GM12878 (cell line): Measurements from ENCODE around the gene TMEM256. TPM values are rescaled to one million over a fixed set of nuclear protein-coding genes. Genes with fewer than 3 reads are reported as not detected.

ENCODE experiments used
- EP300 ChIP-seq, 2 experiments: fragments of 150-350 bp in 1 of 2; IDR thresholded peaks; 2 replicates each; pipeline ENCODE4 v1.6.1; 2011 to 2012; ENCODE audit warnings: low read depth in 2 of 2, low read length in 2 of 2, borderline replicate concordance in 1 of 2, improper control_type of control experiment in 1 of 2, inconsistent platforms in 1 of 2; ENCODE audit not compliant: control insufficient read depth in 1 of 2
- IKZF1 ChIP-seq: fragments of 450-650 bp; conservative IDR thresholded peaks from 2 replicates; pipeline ENCODE4 v1.6.1; 2017; ENCODE audit warnings: antibody characterized with exemption, mild to moderate bottlenecking
- KDM1A ChIP-seq: fragments of 200-600 bp; sonication (generic); IDR thresholded peaks from 2 replicates; pipeline ENCODE4 v1.6.1; 2016; ENCODE audit warnings: borderline replicate concordance
- MEF2B ChIP-seq: fragments of 450-650 bp; IDR thresholded peaks from 2 replicates; pipeline ENCODE4 v1.6.1; 2018; ENCODE audit warnings: mild to moderate bottlenecking, moderate library complexity; ENCODE audit not compliant: partially characterized antibody, poor library complexity, severe bottlenecking
- NFIC ChIP-seq: IDR thresholded peaks from 2 replicates; pipeline ENCODE4 v1.6.1; 2012; ENCODE audit warnings: low read depth, mild to moderate bottlenecking, inconsistent platforms, low read length, moderate library complexity
- NFYA ChIP-seq: IDR thresholded peaks from 2 replicates; pipeline ENCODE4 v1.6.1; 2011; ENCODE audit warnings: low read depth, mild to moderate bottlenecking, low read length, improper control_type of control experiment, borderline replicate concordance
- PAX5 ChIP-seq: IDR thresholded peaks from 2 replicates; pipeline ENCODE4 v1.6.1; 2011; ENCODE audit warnings: low read depth, low read length, borderline replicate concordance
- RBBP5 ChIP-seq: fragments of 200-600 bp; sonication (generic); conservative IDR thresholded peaks from 2 replicates; pipeline ENCODE4 v1.6.1; 2016
- SMC3 ChIP-seq: IDR thresholded peaks from 2 replicates; pipeline ENCODE4 v1.6.1; 2011; ENCODE audit warnings: low read length, improper control_type of control experiment, borderline replicate concordance
- SP1 ChIP-seq: IDR thresholded peaks from one replicate; pipeline ENCODE4 v1.6.1; 2011; ENCODE audit warnings: low read depth, low read length
- STAT1 ChIP-seq: fragments of 450-650 bp; conservative IDR thresholded peaks from 2 replicates; pipeline ENCODE4 v1.6.1; 2014; ENCODE audit warnings: antibody characterized with exemption, mild to moderate bottlenecking
- SUPT20H ChIP-seq: IDR thresholded peaks from 2 replicates; pipeline ENCODE4 v1.6.1; 2011; ENCODE audit warnings: low read depth, mild to moderate bottlenecking, low read length, moderate library complexity, borderline replicate concordance; ENCODE audit not compliant: control insufficient read depth
- TCF3 ChIP-seq: IDR thresholded peaks from 2 replicates; pipeline ENCODE4 v1.6.1; 2012; ENCODE audit warnings: low read depth, mild to moderate bottlenecking, low read length, borderline replicate concordance; ENCODE audit not compliant: insufficient read depth
- WRNIP1 ChIP-seq: IDR thresholded peaks from 2 replicates; pipeline ENCODE4 v1.6.1; 2011; ENCODE audit warnings: low read depth, low read length, improper control_type of control experiment, borderline replicate concordance
- ZSCAN29 ChIP-seq: fragments of 450-650 bp; IDR thresholded peaks from 2 replicates; pipeline ENCODE4 v1.6.1; 2017; ENCODE audit warnings: mild to moderate bottlenecking, moderate library complexity
- polyA plus RNA-seq, 11 experiments: library from polyadenylated mRNA; depleted of rRNA in 4 of 11; unstranded in 6 of 11; stranded (reverse) in 5 of 11; fragments of >200 nt; fragmentation: Nextera tagmentation in 4 of 11; fragmentation: Illumina TruSeq in 1 of 11; extraction: Ambion mirVana in 4 of 11; extraction: Trizol in 1 of 11; gene quantifications; 1 replicate in 1 of 11; 2 replicates in 10 of 11; pipeline versions ENCODE4 v1.2.1 to v1.2.3, GENCODE V29; 2011 to 2016; ENCODE audit warnings: inconsistent platforms in 2 of 11, missing spikeins in 2 of 11, low read depth in 1 of 11
- total RNA-seq, 4 experiments: library from RNA; depleted of rRNA in 3 of 4; stranded (reverse); fragments of >200 nt in 3 of 4; fragmentation: Illumina TruSeq in 1 of 4; extraction: Trizol in 1 of 4; gene quantifications; 2 replicates each; pipeline versions ENCODE4 v1.2.1 to v1.2.3, GENCODE V29; 2013 to 2021
- TF ChIP-seq, protein P1 (sequence below): fragments of 450-650 bp; IDR thresholded peaks from 2 replicates; pipeline ENCODE4 v1.6.1; 2017; ENCODE audit warnings: antibody characterized with exemption, mild to moderate bottlenecking, moderate library complexity
- TF ChIP-seq, protein P2 (sequence below): fragments of 450-650 bp; IDR thresholded peaks from 2 replicates; pipeline ENCODE4 v1.6.1; 2016; ENCODE audit warnings: mild to moderate bottlenecking, moderate library complexity, borderline replicate concordance
- TF ChIP-seq, protein P3 (sequence below): fragments of 450-650 bp; IDR thresholded peaks from 2 replicates; pipeline ENCODE4 v1.6.1; 2016; ENCODE audit warnings: mild to moderate bottlenecking
- TF ChIP-seq, protein P4 (sequence below): IDR thresholded peaks from 2 replicates; pipeline ENCODE4 v1.6.1; 2012; ENCODE audit warnings: mild to moderate bottlenecking, low read depth, low read length

The TMEM256 gene
- total and polyA plus RNA-seq, 10 of the 15 experiments (the other 5 are each of a cell fraction or from before 2014, with no cell fraction given), result 57.3 to 342 (median 95.7) TPM

DNA sequence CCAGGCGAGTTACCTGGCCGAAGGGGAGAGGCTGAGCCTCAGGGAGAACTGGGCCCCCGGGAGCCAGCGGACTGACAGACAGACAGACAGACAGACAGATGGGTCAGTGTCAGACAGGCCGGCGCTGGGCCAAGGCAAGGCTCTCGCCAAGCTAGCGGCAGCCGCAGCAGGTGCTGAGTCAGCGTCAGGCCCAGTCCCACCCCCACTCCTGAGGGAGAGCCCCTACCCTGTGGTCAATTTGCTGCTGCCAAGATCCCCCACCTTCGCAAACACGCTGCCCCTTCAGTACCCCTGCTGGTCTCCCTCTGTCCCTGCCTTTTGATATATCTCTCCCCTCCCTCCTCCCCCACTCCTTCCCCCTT lies 36.9 kb upstream of the TMEM256 start (continued):
- TF ChIP-seq, protein P1, sequence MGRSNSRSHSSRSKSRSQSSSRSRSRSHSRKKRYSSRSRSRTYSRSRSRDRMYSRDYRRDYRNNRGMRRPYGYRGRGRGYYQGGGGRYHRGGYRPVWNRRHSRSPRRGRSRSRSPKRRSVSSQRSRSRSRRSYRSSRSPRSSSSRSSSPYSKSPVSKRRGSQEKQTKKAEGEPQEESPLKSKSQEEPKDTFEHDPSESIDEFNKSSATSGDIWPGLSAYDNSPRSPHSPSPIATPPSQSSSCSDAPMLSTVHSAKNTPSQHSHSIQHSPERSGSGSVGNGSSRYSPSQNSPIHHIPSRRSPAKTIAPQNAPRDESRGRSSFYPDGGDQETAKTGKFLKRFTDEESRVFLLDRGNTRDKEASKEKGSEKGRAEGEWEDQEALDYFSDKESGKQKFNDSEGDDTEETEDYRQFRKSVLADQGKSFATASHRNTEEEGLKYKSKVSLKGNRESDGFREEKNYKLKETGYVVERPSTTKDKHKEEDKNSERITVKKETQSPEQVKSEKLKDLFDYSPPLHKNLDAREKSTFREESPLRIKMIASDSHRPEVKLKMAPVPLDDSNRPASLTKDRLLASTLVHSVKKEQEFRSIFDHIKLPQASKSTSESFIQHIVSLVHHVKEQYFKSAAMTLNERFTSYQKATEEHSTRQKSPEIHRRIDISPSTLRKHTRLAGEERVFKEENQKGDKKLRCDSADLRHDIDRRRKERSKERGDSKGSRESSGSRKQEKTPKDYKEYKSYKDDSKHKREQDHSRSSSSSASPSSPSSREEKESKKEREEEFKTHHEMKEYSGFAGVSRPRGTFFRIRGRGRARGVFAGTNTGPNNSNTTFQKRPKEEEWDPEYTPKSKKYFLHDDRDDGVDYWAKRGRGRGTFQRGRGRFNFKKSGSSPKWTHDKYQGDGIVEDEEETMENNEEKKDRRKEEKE, result no peak
- TF ChIP-seq, protein P2, sequence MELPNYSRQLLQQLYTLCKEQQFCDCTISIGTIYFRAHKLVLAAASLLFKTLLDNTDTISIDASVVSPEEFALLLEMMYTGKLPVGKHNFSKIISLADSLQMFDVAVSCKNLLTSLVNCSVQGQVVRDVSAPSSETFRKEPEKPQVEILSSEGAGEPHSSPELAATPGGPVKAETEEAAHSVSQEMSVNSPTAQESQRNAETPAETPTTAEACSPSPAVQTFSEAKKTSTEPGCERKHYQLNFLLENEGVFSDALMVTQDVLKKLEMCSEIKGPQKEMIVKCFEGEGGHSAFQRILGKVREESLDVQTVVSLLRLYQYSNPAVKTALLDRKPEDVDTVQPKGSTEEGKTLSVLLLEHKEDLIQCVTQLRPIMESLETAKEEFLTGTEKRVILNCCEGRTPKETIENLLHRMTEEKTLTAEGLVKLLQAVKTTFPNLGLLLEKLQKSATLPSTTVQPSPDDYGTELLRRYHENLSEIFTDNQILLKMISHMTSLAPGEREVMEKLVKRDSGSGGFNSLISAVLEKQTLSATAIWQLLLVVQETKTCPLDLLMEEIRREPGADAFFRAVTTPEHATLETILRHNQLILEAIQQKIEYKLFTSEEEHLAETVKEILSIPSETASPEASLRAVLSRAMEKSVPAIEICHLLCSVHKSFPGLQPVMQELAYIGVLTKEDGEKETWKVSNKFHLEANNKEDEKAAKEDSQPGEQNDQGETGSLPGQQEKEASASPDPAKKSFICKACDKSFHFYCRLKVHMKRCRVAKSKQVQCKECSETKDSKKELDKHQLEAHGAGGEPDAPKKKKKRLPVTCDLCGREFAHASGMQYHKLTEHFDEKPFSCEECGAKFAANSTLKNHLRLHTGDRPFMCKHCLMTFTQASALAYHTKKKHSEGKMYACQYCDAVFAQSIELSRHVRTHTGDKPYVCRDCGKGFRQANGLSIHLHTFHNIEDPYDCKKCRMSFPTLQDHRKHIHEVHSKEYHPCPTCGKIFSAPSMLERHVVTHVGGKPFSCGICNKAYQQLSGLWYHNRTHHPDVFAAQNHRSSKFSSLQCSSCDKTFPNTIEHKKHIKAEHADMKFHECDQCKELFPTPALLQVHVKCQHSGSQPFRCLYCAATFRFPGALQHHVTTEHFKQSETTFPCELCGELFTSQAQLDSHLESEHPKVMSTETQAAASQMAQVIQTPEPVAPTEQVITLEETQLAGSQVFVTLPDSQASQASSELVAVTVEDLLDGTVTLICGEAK, result no peak
- TF ChIP-seq IKZF1 (no peak), WRNIP1 (no peak), NFIC (no peak), EP300 (IDR thresholded peaks at IDR 0.05; ENCODE audit: borderline replicate concordance in 1 of 2, control insufficient read depth in 1 of 2, low read depth in 2 of 2, low read length in 2 of 2) (peak in 1 of 2 experiments; percentile 40; a peak in 1 of 4 replicates), PAX5 (peak; percentile 48; the same call in 1 of the 2 replicates), SMC3 (no peak), ZSCAN29 (no peak), KDM1A (no peak), SP1 (peak; percentile 25), NFYA (no peak), RBBP5 (no peak), MEF2B (no peak), STAT1 (no peak), TCF3 (no peak), SUPT20H (no peak)
- TF ChIP-seq, protein P3, sequence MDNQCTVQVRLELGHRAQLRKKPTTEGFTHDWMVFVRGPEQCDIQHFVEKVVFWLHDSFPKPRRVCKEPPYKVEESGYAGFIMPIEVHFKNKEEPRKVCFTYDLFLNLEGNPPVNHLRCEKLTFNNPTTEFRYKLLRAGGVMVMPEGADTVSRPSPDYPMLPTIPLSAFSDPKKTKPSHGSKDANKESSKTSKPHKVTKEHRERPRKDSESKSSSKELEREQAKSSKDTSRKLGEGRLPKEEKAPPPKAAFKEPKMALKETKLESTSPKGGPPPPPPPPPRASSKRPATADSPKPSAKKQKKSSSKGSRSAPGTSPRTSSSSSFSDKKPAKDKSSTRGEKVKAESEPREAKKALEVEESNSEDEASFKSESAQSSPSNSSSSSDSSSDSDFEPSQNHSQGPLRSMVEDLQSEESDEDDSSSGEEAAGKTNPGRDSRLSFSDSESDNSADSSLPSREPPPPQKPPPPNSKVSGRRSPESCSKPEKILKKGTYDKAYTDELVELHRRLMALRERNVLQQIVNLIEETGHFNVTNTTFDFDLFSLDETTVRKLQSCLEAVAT, result no peak
- TF ChIP-seq, protein P4, sequence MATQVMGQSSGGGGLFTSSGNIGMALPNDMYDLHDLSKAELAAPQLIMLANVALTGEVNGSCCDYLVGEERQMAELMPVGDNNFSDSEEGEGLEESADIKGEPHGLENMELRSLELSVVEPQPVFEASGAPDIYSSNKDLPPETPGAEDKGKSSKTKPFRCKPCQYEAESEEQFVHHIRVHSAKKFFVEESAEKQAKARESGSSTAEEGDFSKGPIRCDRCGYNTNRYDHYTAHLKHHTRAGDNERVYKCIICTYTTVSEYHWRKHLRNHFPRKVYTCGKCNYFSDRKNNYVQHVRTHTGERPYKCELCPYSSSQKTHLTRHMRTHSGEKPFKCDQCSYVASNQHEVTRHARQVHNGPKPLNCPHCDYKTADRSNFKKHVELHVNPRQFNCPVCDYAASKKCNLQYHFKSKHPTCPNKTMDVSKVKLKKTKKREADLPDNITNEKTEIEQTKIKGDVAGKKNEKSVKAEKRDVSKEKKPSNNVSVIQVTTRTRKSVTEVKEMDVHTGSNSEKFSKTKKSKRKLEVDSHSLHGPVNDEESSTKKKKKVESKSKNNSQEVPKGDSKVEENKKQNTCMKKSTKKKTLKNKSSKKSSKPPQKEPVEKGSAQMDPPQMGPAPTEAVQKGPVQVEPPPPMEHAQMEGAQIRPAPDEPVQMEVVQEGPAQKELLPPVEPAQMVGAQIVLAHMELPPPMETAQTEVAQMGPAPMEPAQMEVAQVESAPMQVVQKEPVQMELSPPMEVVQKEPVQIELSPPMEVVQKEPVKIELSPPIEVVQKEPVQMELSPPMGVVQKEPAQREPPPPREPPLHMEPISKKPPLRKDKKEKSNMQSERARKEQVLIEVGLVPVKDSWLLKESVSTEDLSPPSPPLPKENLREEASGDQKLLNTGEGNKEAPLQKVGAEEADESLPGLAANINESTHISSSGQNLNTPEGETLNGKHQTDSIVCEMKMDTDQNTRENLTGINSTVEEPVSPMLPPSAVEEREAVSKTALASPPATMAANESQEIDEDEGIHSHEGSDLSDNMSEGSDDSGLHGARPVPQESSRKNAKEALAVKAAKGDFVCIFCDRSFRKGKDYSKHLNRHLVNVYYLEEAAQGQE, result no peak
